Hematopoietic multipotent progenitor cell treated with erythropoietin and hydrocortisone succinate and interleukin-3 and kit ligand, for 8 days (in vitro differentiated cells): ENCODE measurements around the gene HM13.

Source experiments
- DNase-seq: peaks from one replicate; pipeline ENCODE4 v3.0.0-alpha.2; 2015

Gene HM13

DNA sequence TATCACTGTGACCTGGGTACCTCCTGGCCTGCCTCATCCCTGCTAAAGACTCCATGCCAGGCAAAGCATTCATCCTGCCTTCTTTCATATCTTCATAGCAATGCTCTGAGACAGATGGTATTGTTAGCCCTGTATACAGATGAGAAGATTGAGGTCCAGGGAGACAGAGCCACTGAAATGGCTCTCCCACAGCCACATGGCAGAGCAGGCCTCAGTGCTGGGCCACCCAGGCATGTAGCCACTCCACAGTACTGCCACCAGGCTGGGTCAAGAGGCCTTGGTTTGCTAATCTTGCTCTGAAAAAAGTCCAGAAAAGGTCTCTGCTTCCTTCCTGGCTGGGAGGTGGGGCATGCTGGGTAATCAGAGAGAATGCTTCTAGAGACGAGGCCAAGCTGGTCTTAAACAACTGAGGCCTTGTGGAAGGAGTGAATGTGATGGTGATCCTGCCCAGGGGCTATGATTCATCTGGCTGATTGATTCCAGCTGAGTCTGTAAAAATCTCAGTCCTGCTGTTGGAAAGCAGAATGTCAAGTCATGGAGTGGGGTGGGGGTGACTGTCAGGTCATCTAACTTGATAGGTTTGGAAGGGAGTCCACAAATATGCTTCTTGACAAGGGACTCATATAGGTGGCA lies 29.8 kb downstream of the HM13 start:
- DNase-seq: no peak

GRCh38 chr20:31544600-31544999 lies 30.4 kb downstream of the HM13 start:
- DNase-seq: no peak

- DNase-seq: peak; percentile 47
Measured at GRCh38 chr20:31545621-31546040, 31.4 kb downstream of the HM13 start.

DNA sequence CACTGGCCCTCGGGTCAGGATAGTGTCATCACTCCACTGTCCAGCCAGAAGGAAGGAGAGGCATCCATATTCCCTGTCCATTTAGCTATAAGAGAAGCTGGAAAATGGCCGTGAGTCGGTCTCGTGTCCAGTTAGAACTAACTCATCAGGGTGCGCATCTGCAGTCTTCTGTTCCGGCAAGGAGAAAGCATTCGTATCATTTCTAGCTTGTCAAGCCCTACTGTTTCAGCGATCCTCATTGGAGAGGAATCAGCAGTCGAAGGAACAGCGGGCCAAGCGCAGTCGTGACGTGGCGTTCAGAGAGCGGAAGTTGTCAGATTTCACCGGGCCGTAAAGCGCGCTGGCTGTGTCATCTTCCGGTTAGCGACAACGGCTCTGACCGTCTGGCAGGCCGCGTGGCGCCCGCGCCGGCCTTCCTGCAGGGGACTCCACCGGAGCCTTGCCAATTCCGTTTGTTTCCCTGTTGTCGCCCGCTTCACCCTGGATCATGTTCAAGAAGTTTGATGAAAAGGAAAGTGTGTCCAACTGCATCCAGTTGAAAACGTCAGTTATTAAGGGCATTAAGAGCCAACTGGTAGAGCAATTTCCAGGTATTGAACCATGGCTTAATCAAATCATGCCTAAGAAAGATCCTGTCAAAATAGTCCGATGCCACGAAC lies 32.9 kb downstream of the HM13 start:
- DNase-seq: peak; percentile 88

DNA sequence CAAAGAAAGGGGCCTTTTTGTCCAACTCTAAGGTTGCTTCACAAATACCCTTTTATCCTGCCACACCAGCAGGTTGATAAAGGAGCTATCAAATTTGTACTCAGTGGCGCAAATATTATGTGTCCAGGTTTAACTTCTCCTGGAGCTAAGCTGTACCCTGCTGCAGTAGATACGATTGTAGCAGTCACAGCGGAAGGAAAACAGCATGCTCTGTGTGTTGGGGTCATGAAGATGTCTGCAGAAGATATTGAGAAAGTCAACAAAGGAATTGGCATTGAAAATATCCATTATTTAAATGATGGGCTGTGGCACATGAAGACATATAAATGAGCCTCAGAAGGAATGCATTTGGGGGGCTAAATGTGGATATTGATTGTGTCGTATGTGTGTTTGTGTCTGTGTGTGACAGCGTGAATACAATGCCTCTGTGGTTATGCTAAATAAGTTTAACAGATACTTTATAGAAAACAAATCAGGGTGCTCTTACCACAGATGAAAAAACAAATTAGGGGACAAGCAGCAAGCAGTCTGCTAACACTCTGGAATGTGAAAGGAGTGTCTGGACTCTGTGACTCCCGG lies 33.6 kb downstream of the HM13 start:
- no peak for DNase-seq

DNA sequence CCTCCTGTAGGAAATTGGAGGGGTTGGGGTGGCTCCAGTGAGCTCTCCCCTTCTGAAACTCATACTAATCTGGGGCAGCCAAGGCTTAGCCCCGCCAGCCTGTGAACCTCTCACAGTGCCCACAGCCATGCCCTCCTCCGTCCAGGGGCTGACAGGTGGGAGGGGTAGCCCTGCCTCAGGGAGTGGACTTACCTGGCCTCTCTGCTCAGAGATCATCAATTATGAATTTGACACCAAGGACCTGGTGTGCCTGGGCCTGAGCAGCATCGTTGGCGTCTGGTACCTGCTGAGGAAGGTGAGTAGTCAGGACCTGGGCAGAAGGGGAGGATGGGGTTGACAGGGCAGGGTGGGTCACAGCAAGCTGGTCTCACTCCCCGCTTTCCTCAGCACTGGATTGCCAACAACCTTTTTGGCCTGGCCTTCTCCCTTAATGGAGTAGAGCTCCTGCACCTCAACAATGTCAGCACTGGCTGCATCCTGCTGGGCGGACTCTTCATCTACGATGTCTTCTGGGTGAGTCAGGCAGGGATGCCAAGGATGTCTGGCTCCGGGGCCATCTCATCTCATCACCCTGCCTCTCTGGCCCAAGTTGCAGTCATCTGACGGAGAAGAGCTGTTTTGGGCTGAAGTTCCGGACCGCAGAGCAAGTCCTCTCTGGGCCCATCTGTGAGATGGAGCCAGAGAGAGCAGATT lies 34.7 kb downstream of the HM13 start:
- no peak for DNase-seq

- DNase-seq: no peak
Measured at GRCh38 chr20:31549513-31549880, 35.3 kb downstream of the HM13 start.

- no peak for DNase-seq
Measured at GRCh38 chr20:31550099-31550498, 35.9 kb downstream of the HM13 start.

DNA sequence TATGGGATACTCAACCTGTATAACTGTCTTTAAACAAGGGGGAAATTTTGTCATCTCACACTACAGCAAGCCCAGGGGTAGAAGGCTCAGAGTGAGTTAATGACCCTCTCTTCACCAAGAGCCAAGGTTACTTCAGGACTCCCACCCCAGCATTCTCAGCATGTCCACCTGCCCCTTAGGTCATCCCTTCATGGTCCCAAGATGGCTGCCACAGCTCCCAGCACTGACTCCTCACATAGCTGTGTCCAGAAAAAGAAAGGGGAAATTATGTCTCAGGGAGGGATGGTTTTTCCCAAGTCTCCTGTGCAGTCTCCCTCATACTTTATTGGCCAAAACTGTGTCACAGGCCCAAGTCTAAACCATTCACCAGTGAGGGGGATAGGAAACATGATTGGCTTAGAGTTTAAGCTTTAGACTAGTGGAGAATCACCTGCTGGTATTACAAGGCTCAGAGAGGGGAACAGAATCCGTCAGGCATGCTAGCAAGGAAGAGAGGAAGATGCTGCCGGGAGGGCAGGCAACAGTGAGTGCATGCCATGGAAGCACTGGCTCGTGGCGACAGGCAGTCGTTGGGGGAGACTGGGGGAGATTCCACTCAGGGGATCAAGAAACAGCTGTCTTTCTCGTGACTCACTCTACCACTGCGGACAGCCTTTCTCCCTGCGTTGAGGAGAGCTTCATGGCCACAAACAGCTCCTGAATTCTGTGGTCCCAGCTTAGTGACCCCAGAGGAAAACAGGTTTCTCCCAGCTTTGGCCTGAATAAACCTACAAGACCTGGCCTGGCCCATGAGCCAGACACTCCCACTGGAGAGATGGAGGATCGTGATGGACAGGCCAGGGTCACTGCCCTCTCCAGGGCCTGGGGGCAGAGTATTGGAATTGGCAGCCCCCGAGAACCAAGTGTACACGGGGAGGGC lies 37.2 kb downstream of the HM13 start:
- no peak for DNase-seq

- DNase-seq: peak; percentile 71
Measured at GRCh38 chr20:31555203-31555775, 41.0 kb downstream of the HM13 start.

GRCh38 chr20:31559704-31560093 lies 45.5 kb downstream of the HM13 start:
- no peak for DNase-seq

DNA sequence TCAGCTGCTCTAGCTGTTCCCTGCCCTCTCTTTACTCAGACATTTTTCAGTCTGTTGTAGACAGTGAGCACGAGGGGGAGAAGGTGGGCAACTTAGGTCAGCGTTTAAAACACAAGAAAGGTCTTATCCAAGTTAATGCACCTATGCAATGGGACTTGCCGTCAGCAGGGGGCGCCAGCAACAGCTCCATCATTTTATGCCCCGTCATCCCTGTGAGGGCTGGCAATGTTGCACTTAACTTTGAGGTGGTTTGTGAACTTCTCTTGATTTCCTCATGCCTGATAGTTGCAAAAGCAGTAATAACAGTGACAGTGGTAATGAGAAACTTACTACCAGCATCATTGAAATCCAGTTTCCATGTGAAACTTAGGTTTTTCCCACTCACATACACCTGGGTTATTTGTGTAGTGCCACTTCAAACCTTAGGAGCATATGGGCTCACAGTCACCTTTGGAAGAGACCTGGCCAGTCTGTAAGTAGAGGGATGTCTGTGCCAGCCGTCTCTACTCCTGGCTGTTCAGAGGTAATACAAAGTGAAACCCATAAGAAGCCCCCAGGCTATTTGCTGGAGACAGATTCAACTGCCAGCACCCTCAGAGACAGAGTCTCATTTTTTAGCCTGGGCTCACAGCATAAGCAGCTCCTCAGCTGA lies 46.0 kb downstream of the HM13 start:
- DNase-seq: peak; percentile 78

DNA sequence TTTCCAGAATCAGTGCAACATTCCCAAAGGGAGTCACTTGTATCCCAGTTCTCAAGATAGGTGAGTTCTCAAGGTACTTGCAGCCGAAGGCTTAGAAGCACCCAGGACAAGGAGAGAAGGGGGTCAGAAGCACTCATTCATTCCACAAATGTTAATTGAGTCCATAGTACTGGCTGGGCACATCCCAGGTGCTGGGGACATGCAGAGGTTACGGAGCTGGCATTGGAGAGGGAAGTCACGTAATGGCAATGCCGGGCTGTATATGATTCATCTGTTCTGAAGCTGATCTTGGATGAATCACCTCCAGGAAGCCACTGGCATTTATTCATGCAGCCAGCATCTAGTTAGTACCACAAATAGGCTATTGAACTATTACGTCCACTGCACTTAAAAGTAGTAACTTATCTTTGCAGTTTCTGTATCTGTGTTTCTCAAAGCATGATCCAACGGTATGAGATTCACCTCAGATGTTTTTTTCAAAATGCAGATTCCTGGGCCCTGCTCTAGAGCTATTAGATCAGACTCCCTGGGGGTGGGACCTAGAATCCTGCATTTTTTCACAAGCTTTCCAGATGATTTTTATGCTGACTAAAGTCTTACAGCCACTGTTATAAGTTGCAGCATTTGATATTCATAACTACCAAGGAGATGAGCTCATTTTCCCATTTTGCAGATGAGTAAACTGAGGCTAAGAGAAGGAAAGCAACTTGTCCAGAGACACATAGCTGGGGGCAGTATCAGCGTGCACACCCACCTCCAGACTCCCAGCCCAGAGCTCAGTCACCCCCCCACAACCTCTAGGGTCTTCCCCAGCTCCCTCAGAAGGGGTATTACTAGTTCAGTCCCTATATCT lies 46.7 kb downstream of the HM13 start:
- DNase-seq: no peak

DNA sequence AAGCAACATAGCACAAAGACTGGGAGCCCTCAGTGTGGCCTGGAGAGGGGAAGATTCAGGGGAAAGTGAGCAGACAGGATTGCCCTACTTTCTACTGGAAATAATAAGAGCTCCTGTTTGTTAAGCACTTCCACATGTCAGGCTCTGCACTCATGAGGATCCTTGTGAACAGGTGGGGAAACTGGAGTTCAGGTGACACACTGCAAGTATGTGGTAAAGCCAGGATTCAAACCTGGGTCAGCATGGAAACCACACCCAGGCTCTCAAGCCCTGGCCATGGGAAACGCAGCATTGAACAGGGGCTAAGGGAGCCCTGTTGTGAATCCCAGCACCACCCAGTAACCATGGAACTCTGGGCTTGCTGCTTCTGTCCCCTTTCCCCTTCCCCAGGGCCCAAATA lies 48.0 kb downstream of the HM13 start:
- DNase-seq: no peak

DNA sequence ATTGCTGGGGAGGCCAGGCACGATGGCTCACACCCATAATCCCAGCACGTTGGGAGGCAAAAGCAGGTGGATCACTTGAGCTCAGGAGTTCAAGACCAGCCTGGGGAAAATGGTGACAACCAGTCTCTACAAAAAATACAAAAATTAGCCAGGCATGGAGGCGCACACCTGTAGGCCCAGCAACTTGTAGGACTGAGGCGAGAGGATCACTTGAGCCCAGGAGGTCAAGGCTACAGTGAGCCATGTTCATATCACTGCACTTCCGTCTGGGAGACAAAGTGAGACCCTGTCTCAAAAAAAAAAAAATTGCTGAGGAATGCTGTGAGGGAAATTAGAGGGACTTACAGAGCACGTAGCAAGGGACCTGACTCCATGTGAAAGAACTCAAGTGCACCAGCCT lies 50.0 kb downstream of the HM13 start:
- no peak for DNase-seq

- DNase-seq: no peak
Measured at GRCh38 chr20:31565699-31566318, 51.6 kb downstream of the HM13 start.

- DNase-seq: no peak
Measured at GRCh38 chr20:31566319-31566657, 52.0 kb downstream of the HM13 start.

DNA sequence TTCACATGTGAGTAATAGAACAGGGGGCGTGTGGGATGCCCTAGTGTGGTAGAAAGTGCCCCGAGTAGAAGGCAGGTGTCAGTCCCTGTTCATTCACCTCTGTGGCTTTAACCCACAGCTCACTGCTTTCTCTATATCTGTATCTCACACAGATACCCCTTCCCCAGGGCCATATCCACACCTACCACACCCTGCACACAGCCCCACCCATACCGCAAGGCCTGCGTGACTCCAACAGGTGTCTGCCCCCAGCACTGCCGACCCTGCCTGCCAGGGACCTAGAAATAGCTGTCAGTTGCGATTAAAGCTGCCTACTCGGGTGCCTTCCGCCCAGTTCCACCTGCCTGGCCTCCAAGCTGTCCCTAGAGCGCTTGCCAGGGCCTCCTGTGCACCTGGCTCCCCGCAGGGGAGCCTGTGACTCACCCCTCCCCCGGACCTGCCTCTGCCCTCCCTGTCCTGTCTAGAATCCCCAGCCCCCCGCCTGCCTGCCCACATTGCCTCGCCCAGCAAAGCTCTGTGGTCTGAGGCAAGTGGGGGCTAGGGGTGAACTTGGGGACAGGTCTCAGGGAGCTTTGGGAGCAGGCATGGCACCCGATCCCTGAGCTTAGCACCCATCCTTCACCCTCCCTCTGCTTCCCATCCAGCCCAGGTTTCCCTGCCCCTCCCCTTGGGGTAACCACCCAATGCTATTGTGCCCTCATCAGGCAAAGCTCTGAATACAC lies 52.6 kb downstream of the HM13 start:
- no peak for DNase-seq

DNA sequence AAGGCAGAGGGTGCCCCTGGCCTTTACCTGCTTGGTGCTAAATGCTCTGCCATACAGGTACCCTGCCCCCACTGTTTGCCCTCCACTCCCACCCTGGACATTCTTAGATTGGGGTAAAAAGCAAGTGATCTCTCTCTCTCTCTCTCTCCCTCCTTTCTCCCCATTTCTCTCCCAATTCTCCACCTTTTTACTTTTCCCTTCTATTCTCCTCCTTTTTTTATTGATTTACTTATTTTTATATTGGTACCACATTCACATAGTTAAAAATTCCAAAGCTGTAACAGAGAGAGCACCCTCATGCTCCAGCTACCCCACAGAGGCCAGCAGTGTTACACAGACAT lies 53.1 kb downstream of the HM13 start:
- DNase-seq: no peak
